ENCODE data around the gene E2F4. TPM values are rescaled to one million over a fixed set of nuclear protein-coding genes. Genes with fewer than 3 reads are reported as not detected.

Gene E2F4
- total and polyA plus RNA-seq, 10 of the 15 experiments (the other 5 are each of a cell fraction or from before 2014, with no cell fraction given): 11.7 to 132 (median 95.9) TPM

DNA sequence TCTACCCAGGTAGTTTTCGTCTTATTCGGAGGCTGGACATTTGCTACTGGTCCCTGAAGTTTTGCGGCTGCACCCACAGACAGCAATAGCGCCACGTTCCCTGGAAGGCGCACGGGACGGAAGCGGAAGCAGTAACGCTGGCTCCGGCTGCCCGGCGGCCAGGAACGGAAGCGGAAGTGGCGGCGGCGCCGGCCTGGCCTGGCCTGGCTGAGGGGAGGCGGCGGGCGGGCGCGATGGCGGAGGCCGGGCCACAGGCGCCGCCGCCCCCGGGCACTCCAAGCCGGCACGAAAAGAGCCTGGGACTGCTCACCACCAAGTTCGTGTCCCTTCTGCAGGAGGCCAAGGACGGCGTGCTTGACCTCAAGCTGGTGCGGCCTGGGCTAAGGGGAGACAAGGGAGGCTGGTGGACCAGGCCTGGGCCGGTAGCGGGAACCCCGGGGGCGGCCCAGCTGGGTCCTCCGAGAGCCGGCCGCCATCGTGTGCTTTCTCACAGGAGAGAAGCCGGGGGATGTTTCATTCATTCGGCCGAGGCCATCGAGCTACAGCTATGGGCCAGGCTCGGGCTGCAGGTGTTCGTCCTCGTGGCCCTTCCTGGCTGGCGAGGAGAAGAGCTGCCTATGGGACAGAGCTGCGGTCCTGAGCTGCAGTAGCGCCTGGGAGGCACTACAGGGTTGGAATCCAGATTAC, at the start of gene E2F4 (continued):
- TF ChIP-seq, protein P1, sequence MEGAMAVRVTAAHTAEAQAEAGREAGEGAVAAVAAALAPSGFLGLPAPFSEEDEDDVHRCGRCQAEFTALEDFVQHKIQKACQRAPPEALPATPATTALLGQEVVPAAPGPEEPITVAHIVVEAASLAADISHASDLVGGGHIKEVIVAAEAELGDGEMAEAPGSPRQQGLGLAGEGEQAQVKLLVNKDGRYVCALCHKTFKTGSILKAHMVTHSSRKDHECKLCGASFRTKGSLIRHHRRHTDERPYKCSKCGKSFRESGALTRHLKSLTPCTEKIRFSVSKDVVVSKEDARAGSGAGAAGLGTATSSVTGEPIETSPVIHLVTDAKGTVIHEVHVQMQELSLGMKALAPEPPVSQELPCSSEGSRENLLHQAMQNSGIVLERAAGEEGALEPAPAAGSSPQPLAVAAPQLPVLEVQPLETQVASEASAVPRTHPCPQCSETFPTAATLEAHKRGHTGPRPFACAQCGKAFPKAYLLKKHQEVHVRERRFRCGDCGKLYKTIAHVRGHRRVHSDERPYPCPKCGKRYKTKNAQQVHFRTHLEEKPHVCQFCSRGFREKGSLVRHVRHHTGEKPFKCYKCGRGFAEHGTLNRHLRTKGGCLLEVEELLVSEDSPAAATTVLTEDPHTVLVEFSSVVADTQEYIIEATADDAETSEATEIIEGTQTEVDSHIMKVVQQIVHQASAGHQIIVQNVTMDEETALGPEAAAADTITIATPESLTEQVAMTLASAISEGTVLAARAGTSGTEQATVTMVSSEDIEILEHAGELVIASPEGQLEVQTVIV (IDR thresholded peaks at IDR 0.05; ENCODE audit: borderline replicate concordance, partially characterized antibody): peak; percentile 76
- TF ChIP-seq MYB (IDR thresholded peaks at IDR 0.05; ENCODE audit: borderline replicate concordance, low read depth, low read length) (no peak), TCF12 (IDR thresholded peaks at IDR 0.05; ENCODE audit: low read depth, low read length) (peak; percentile 5; the same call in 1 of the 2 replicates), SPI1 (IDR thresholded peaks at IDR 0.05; ENCODE audit: borderline replicate concordance, insufficient read depth, low read depth, low read length) (peak; percentile 78), ZZZ3 (IDR thresholded peaks at IDR 0.05; ENCODE audit: control insufficient read depth, insufficient read length, low read depth) (no peak), ESRRA (IDR thresholded peaks at IDR 0.05; ENCODE audit: low read length) (no peak), CEBPB (IDR thresholded peaks at IDR 0.05; ENCODE audit: borderline replicate concordance in 1 of 2, low read depth in 2 of 2, low read length in 2 of 2) (no peak), EZH2 (IDR thresholded peaks at IDR 0.05; ENCODE audit: borderline replicate concordance, control insufficient read depth, low read depth, low read length) (no peak), RFX5 (IDR thresholded peaks at IDR 0.05; ENCODE audit: low read depth, low read length) (no peak), NBN (IDR thresholded peaks at IDR 0.05) (peak; percentile 73), BMI1 (IDR thresholded peaks at IDR 0.05; ENCODE audit: borderline replicate concordance) (no peak), SMARCA5 (IDR thresholded peaks at IDR 0.05) (peak; percentile 85), RELA (IDR thresholded peaks at IDR 0.05; ENCODE audit: borderline replicate concordance, partially characterized antibody) (no peak)
- TF ChIP-seq, protein P2, sequence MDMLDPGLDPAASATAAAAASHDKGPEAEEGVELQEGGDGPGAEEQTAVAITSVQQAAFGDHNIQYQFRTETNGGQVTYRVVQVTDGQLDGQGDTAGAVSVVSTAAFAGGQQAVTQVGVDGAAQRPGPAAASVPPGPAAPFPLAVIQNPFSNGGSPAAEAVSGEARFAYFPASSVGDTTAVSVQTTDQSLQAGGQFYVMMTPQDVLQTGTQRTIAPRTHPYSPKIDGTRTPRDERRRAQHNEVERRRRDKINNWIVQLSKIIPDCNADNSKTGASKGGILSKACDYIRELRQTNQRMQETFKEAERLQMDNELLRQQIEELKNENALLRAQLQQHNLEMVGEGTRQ (IDR thresholded peaks at IDR 0.05; ENCODE audit: borderline replicate concordance, low read depth, low read length): no peak
- TF ChIP-seq, protein P3, sequence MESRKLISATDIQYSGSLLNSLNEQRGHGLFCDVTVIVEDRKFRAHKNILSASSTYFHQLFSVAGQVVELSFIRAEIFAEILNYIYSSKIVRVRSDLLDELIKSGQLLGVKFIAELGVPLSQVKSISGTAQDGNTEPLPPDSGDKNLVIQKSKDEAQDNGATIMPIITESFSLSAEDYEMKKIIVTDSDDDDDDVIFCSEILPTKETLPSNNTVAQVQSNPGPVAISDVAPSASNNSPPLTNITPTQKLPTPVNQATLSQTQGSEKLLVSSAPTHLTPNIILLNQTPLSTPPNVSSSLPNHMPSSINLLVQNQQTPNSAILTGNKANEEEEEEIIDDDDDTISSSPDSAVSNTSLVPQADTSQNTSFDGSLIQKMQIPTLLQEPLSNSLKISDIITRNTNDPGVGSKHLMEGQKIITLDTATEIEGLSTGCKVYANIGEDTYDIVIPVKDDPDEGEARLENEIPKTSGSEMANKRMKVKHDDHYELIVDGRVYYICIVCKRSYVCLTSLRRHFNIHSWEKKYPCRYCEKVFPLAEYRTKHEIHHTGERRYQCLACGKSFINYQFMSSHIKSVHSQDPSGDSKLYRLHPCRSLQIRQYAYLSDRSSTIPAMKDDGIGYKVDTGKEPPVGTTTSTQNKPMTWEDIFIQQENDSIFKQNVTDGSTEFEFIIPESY (IDR thresholded peaks at IDR 0.05): no peak
- TF ChIP-seq, protein P4, sequence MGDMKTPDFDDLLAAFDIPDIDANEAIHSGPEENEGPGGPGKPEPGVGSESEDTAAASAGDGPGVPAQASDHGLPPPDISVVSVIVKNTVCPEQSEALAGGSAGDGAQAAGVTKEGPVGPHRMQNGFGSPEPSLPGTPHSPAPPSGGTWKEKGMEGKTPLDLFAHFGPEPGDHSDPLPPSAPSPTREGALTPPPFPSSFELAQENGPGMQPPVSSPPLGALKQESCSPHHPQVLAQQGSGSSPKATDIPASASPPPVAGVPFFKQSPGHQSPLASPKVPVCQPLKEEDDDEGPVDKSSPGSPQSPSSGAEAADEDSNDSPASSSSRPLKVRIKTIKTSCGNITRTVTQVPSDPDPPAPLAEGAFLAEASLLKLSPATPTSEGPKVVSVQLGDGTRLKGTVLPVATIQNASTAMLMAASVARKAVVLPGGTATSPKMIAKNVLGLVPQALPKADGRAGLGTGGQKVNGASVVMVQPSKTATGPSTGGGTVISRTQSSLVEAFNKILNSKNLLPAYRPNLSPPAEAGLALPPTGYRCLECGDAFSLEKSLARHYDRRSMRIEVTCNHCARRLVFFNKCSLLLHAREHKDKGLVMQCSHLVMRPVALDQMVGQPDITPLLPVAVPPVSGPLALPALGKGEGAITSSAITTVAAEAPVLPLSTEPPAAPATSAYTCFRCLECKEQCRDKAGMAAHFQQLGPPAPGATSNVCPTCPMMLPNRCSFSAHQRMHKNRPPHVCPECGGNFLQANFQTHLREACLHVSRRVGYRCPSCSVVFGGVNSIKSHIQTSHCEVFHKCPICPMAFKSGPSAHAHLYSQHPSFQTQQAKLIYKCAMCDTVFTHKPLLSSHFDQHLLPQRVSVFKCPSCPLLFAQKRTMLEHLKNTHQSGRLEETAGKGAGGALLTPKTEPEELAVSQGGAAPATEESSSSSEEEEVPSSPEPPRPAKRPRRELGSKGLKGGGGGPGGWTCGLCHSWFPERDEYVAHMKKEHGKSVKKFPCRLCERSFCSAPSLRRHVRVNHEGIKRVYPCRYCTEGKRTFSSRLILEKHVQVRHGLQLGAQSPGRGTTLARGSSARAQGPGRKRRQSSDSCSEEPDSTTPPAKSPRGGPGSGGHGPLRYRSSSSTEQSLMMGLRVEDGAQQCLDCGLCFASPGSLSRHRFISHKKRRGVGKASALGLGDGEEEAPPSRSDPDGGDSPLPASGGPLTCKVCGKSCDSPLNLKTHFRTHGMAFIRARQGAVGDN (IDR thresholded peaks at IDR 0.05): peak; percentile 70
- TF ChIP-seq, protein P5, sequence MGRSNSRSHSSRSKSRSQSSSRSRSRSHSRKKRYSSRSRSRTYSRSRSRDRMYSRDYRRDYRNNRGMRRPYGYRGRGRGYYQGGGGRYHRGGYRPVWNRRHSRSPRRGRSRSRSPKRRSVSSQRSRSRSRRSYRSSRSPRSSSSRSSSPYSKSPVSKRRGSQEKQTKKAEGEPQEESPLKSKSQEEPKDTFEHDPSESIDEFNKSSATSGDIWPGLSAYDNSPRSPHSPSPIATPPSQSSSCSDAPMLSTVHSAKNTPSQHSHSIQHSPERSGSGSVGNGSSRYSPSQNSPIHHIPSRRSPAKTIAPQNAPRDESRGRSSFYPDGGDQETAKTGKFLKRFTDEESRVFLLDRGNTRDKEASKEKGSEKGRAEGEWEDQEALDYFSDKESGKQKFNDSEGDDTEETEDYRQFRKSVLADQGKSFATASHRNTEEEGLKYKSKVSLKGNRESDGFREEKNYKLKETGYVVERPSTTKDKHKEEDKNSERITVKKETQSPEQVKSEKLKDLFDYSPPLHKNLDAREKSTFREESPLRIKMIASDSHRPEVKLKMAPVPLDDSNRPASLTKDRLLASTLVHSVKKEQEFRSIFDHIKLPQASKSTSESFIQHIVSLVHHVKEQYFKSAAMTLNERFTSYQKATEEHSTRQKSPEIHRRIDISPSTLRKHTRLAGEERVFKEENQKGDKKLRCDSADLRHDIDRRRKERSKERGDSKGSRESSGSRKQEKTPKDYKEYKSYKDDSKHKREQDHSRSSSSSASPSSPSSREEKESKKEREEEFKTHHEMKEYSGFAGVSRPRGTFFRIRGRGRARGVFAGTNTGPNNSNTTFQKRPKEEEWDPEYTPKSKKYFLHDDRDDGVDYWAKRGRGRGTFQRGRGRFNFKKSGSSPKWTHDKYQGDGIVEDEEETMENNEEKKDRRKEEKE (IDR thresholded peaks at IDR 0.05): no peak
